GM12875 (cell line): ENCODE measurements around the gene CDKN1C.

ENCODE experiments used
- H3K4me3 ChIP-seq: one replicate; pipeline ENCODE4 v1.5.1; 2011; ENCODE audit warnings: low read depth, low read length, control low read depth
- CTCF ChIP-seq: IDR thresholded peaks from 2 replicates; pipeline ENCODE4 v1.5.1; 2011; ENCODE audit warnings: low read depth, mild to moderate bottlenecking, control low read depth, inconsistent platforms, low read length, moderate library complexity, borderline replicate concordance; ENCODE audit not compliant: insufficient read depth

Gene CDKN1C

GRCh38 chr11:2882396-2883110, 3.0 kb downstream of the CDKN1C start:
- TF ChIP-seq CTCF = no peak
- no peak overlapping the region for H3K4me3 ChIP-seq

- H3K4me3 ChIP-seq = no peak overlapping the region
- TF ChIP-seq CTCF = no peak
Observed at GRCh38 chr11:2881981-2882375, 3.6 kb downstream of the CDKN1C start.

- no peak for TF ChIP-seq CTCF
- no peak overlapping the region for H3K4me3 ChIP-seq
Observed at GRCh38 chr11:2881076-2881980, 4.2 kb downstream of the CDKN1C start.

GRCh38 chr11:2880646-2881045, 4.9 kb downstream of the CDKN1C start:
- no peak for TF ChIP-seq CTCF
- H3K4me3 ChIP-seq = no peak overlapping the region

GRCh38 chr11:2878782-2879181, 6.8 kb downstream of the CDKN1C start:
- TF ChIP-seq CTCF = no peak
- no peak overlapping the region for H3K4me3 ChIP-seq

GRCh38 chr11:2877474-2877873, 8.1 kb downstream of the CDKN1C start:
- TF ChIP-seq CTCF = no peak
- no peak overlapping the region for H3K4me3 ChIP-seq
